Measurements from ENCODE around the gene SLC25A27.

Gene SLC25A27

GRCh38 chr6:46626976-46627375 lies 25.8 kb upstream of the SLC25A27 start:
- ATAC-seq: no peak
- TF ChIP-seq GLIS3 (CRISPR knock-in tag; IDR thresholded peaks at IDR 0.05) (no peak), SNAI2 (CRISPR knock-in tag; IDR thresholded peaks at IDR 0.05) (no peak), CREB5 (CRISPR knock-in tag; IDR thresholded peaks at IDR 0.05; ENCODE audit: low read depth) (no peak), ZC3H10 (CRISPR knock-in tag; IDR thresholded peaks at IDR 0.05) (no peak), ISL1 (CRISPR knock-in tag; IDR thresholded peaks at IDR 0.05) (no peak), ESRRG (CRISPR knock-in tag; IDR thresholded peaks at IDR 0.05) (no peak), BACH2 (CRISPR knock-in tag; IDR thresholded peaks at IDR 0.05; ENCODE audit: borderline replicate concordance) (no peak), RARB (CRISPR knock-in tag; IDR thresholded peaks at IDR 0.05) (no peak), TCF4 (CRISPR knock-in tag; IDR thresholded peaks at IDR 0.05; ENCODE audit: borderline replicate concordance) (no peak), TSHZ2 (CRISPR knock-in tag; IDR thresholded peaks at IDR 0.05) (no peak), TOX (CRISPR knock-in tag; IDR thresholded peaks at IDR 0.05; ENCODE audit: borderline replicate concordance) (no peak), POU6F1 (CRISPR knock-in tag; IDR thresholded peaks at IDR 0.05; ENCODE audit: borderline replicate concordance, low read depth) (no peak), CSDC2 (CRISPR knock-in tag; IDR thresholded peaks at IDR 0.05) (no peak), ZNF70 (CRISPR knock-in tag; IDR thresholded peaks at IDR 0.05) (no peak), PPARA (CRISPR knock-in tag; IDR thresholded peaks at IDR 0.05; ENCODE audit: borderline replicate concordance) (no peak), ZFP3 (CRISPR knock-in tag; IDR thresholded peaks at IDR 0.05) (no peak), ZNF565 (CRISPR knock-in tag; conservative IDR thresholded peaks at IDR 0.05; ENCODE audit: low read depth) (no peak)
- TF ChIP-seq, protein P1, sequence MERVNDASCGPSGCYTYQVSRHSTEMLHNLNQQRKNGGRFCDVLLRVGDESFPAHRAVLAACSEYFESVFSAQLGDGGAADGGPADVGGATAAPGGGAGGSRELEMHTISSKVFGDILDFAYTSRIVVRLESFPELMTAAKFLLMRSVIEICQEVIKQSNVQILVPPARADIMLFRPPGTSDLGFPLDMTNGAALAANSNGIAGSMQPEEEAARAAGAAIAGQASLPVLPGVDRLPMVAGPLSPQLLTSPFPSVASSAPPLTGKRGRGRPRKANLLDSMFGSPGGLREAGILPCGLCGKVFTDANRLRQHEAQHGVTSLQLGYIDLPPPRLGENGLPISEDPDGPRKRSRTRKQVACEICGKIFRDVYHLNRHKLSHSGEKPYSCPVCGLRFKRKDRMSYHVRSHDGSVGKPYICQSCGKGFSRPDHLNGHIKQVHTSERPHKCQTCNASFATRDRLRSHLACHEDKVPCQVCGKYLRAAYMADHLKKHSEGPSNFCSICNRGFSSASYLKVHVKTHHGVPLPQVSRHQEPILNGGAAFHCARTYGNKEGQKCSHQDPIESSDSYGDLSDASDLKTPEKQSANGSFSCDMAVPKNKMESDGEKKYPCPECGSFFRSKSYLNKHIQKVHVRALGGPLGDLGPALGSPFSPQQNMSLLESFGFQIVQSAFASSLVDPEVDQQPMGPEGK (CRISPR knock-in tag; IDR thresholded peaks at IDR 0.05; ENCODE audit: borderline replicate concordance): no peak

GRCh38 chr6:46628498-46628897 lies 24.3 kb upstream of the SLC25A27 start:
- ATAC-seq: no peak
- no peak for TF ChIP-seq SNAI2 (CRISPR knock-in tag; IDR thresholded peaks at IDR 0.05)
- TF ChIP-seq ZFP3 (CRISPR knock-in tag; IDR thresholded peaks at IDR 0.05): no peak
- TF ChIP-seq ISL1 (CRISPR knock-in tag; IDR thresholded peaks at IDR 0.05): no peak
- no peak for TF ChIP-seq GLIS3 (CRISPR knock-in tag; IDR thresholded peaks at IDR 0.05)
- no peak for TF ChIP-seq POU6F1 (CRISPR knock-in tag; IDR thresholded peaks at IDR 0.05; ENCODE audit: borderline replicate concordance, low read depth)
- no peak for TF ChIP-seq RARB (CRISPR knock-in tag; IDR thresholded peaks at IDR 0.05)
- TF ChIP-seq ARNTL (CRISPR knock-in tag; IDR thresholded peaks at IDR 0.05; ENCODE audit: borderline replicate concordance, low read depth): no peak
- no peak for TF ChIP-seq ZNF70 (CRISPR knock-in tag; IDR thresholded peaks at IDR 0.05)
- TF ChIP-seq CSDC2 (CRISPR knock-in tag; IDR thresholded peaks at IDR 0.05): no peak
- no peak for TF ChIP-seq ZC3H10 (CRISPR knock-in tag; IDR thresholded peaks at IDR 0.05)
- TF ChIP-seq ZFP30 (CRISPR knock-in tag; IDR thresholded peaks at IDR 0.05): no peak
- TF ChIP-seq BACH2 (CRISPR knock-in tag; IDR thresholded peaks at IDR 0.05; ENCODE audit: borderline replicate concordance): no peak
- no peak for TF ChIP-seq ESRRG (CRISPR knock-in tag; IDR thresholded peaks at IDR 0.05)
- no peak for TF ChIP-seq TCF4 (CRISPR knock-in tag; IDR thresholded peaks at IDR 0.05; ENCODE audit: borderline replicate concordance)
- TF ChIP-seq TOX (CRISPR knock-in tag; IDR thresholded peaks at IDR 0.05; ENCODE audit: borderline replicate concordance): no peak
- TF ChIP-seq ZNF565 (CRISPR knock-in tag; conservative IDR thresholded peaks at IDR 0.05; ENCODE audit: low read depth): no peak

GRCh38 chr6:46628976-46629375 lies 23.8 kb upstream of the SLC25A27 start:
- no peak for ATAC-seq
- no peak for TF ChIP-seq CSDC2 (CRISPR knock-in tag; IDR thresholded peaks at IDR 0.05)
- TF ChIP-seq PPARA (CRISPR knock-in tag; IDR thresholded peaks at IDR 0.05; ENCODE audit: borderline replicate concordance): no peak
- TF ChIP-seq POU6F1 (CRISPR knock-in tag; IDR thresholded peaks at IDR 0.05; ENCODE audit: borderline replicate concordance, low read depth): no peak
- no peak for TF ChIP-seq ZNF565 (CRISPR knock-in tag; conservative IDR thresholded peaks at IDR 0.05; ENCODE audit: low read depth)
- TF ChIP-seq, protein P1 (CRISPR knock-in tag; IDR thresholded peaks at IDR 0.05; ENCODE audit: borderline replicate concordance): no peak
- TF ChIP-seq CREB5 (CRISPR knock-in tag; IDR thresholded peaks at IDR 0.05; ENCODE audit: low read depth): no peak
- no peak for TF ChIP-seq ZNF70 (CRISPR knock-in tag; IDR thresholded peaks at IDR 0.05)
- no peak for TF ChIP-seq ZFP3 (CRISPR knock-in tag; IDR thresholded peaks at IDR 0.05)
- no peak for TF ChIP-seq ZNF8 (CRISPR knock-in tag; IDR thresholded peaks at IDR 0.05)
- TF ChIP-seq ESRRG (CRISPR knock-in tag; IDR thresholded peaks at IDR 0.05): no peak
- no peak for TF ChIP-seq ARNTL (CRISPR knock-in tag; IDR thresholded peaks at IDR 0.05; ENCODE audit: borderline replicate concordance, low read depth)
